Measurements from ENCODE around the gene NHLRC1.

Gene NHLRC1

GRCh38 chr6:18139935-18140621 lies 17.6 kb upstream of the NHLRC1 start:
- no peak for DNase-seq (ENCODE audit: low read depth)

GRCh38 chr6:18138906-18139305 lies 16.4 kb upstream of the NHLRC1 start:
- no peak for DNase-seq (ENCODE audit: low read depth)

- no peak for DNase-seq (ENCODE audit: low read depth)
These were observed 13.8 kb upstream of the NHLRC1 start for GRCh38 chr6:18136260-18136659.

GRCh38 chr6:18135171-18135570 lies 12.7 kb upstream of the NHLRC1 start:
- DNase-seq (ENCODE audit: low read depth), result no peak

- DNase-seq (ENCODE audit: low read depth), result no peak
These were observed 9.9 kb upstream of the NHLRC1 start for GRCh38 chr6:18132346-18132745.

GRCh38 chr6:18126121-18126520 lies 3.6 kb upstream of the NHLRC1 start:
- DNase-seq (ENCODE audit: low read depth), result no peak

- no peak for DNase-seq (ENCODE audit: low read depth)
These were observed 823 bp downstream of the NHLRC1 start for GRCh38 chr6:18121580-18122127.

- DNase-seq (ENCODE audit: low read depth), result no peak
These were observed 3.2 kb downstream of the NHLRC1 start for GRCh38 chr6:18119236-18119635.

GRCh38 chr6:18118330-18118729 lies 4.1 kb downstream of the NHLRC1 start:
- DNase-seq (ENCODE audit: low read depth), result no peak

GRCh38 chr6:18117136-18117535 lies 5.3 kb downstream of the NHLRC1 start:
- DNase-seq (ENCODE audit: low read depth), result no peak

GRCh38 chr6:18115356-18115755 lies 7.1 kb downstream of the NHLRC1 start:
- DNase-seq (ENCODE audit: low read depth), result no peak

GRCh38 chr6:18110162-18110561 lies 12.3 kb downstream of the NHLRC1 start:
- DNase-seq (ENCODE audit: low read depth), result no peak

- DNase-seq (ENCODE audit: low read depth), result no peak
These were observed 15.4 kb downstream of the NHLRC1 start for GRCh38 chr6:18107061-18107460.

- DNase-seq (ENCODE audit: low read depth), result no peak
These were observed 19.5 kb downstream of the NHLRC1 start for GRCh38 chr6:18102783-18103509.

GRCh38 chr6:18101873-18102272 lies 20.6 kb downstream of the NHLRC1 start:
- DNase-seq (ENCODE audit: low read depth), result no peak

- no peak for DNase-seq (ENCODE audit: low read depth)
These were observed 21.2 kb downstream of the NHLRC1 start for GRCh38 chr6:18101271-18101670.

- DNase-seq (ENCODE audit: low read depth), result no peak
These were observed 22.2 kb downstream of the NHLRC1 start for GRCh38 chr6:18100296-18100695.

GRCh38 chr6:18099511-18099910 lies 23.0 kb downstream of the NHLRC1 start:
- no peak for DNase-seq (ENCODE audit: low read depth)

GRCh38 chr6:18096423-18096822 lies 26.1 kb downstream of the NHLRC1 start:
- DNase-seq (ENCODE audit: low read depth), result no peak

- DNase-seq (ENCODE audit: low read depth), result no peak
These were observed 31.1 kb downstream of the NHLRC1 start for GRCh38 chr6:18091382-18091781.

GRCh38 chr6:18090349-18090786 lies 32.1 kb downstream of the NHLRC1 start:
- DNase-seq (ENCODE audit: low read depth), result no peak

- no peak for DNase-seq (ENCODE audit: low read depth)
These were observed 33.8 kb downstream of the NHLRC1 start for GRCh38 chr6:18088419-18089296.
